Sigmoid colon (tissue), 7 donors: ENCODE data around the gene PPM1J. TPM values are rescaled to one million over a fixed set of nuclear protein-coding genes. Genes with fewer than 3 reads are reported as not detected.

Experiments used
- DNase-seq: peaks from one replicate; pipeline ENCODE4 v3.0.0-alpha.2; 2019
- H3K27ac ChIP-seq, 4 donors: fragments of 200-600 bp; sonication (generic); one replicate each; pipeline ENCODE4 v1.5.1; 2016 to 2019; ENCODE audit warnings: mild to moderate bottlenecking in 1 of 4
- H3K27me3 ChIP-seq, 3 donors: fragments of 200-600 bp; sonication (generic); one replicate each; pipeline ENCODE4 v1.5.1; 2019; ENCODE audit warnings: mild to moderate bottlenecking in 1 of 3
- H3K36me3 ChIP-seq, 4 donors: fragments of 200-600 bp; sonication (generic); one replicate each; pipeline ENCODE4 v1.5.1; 2016 to 2019
- H3K4me1 ChIP-seq, 4 donors: fragments of 200-600 bp; sonication (generic); one replicate each; pipeline ENCODE4 v1.5.1; 2017 to 2019
- H3K4me3 ChIP-seq, 4 donors: fragments of 200-600 bp; sonication (generic); one replicate each; pipeline ENCODE4 v1.5.1; 2017 to 2019; ENCODE audit warnings: mild to moderate bottlenecking in 2 of 4, moderate library complexity in 1 of 4
- H3K9me3 ChIP-seq, 4 donors: fragments of 200-600 bp in 3 of 4; sonication (generic) in 3 of 4; one replicate each; pipeline versions ENCODE4 v1.5.1 to v1.6.1; 2013 to 2019
- CTCF ChIP-seq, 4 experiments: fragments of 450-650 bp in 3 of 4; fragments of 200-600 bp in 1 of 4; IDR thresholded peaks; one replicate each; pipeline ENCODE4 v1.5.1; 2016 to 2019; ENCODE audit warnings: antibody characterized with exemption in 4 of 4, mild to moderate bottlenecking in 3 of 4, moderate library complexity in 2 of 4
- EP300 ChIP-seq, 4 donors: sonication (generic); formaldehyde crosslinking; IDR thresholded peaks; one replicate each; pipeline ENCODE4 v1.6.1; 2017; ENCODE audit warnings: antibody characterized with exemption in 4 of 4
- POLR2A ChIP-seq, 2 donors: fragments of 450-650 bp; IDR thresholded peaks; one replicate each; pipeline ENCODE4 v1.6.1; 2016; ENCODE audit warnings: antibody characterized with exemption in 2 of 2, mild to moderate bottlenecking in 2 of 2, moderate library complexity in 2 of 2
- POLR2AphosphoS5 ChIP-seq, 4 donors: sonication (generic); formaldehyde crosslinking; IDR thresholded peaks; one replicate each; pipeline ENCODE4 v1.6.1; 2017; ENCODE audit warnings: antibody characterized with exemption in 4 of 4
- WGBS, 2 donors: extraction: QIAGEN DNeasy Blood & Tissue Kit; methylation state at CpG; one replicate each; pipeline ENCODE4 v1.1.7; 2013; 5-methylcytosine and 5-hydroxymethylcytosine counted together
- intact Hi-C: fragments of 100-400 bp; cut with DNase I; formaldehyde crosslinking; loops from one replicate; pipeline ENCODE4 v1.15.1; 2023
- polyA plus RNA-seq, 3 donors: library from polyadenylated mRNA; stranded (reverse); fragments of 200-250 nt; gene quantifications; one replicate each; pipeline ENCODE4 v1.2.3, GENCODE V29; 2013
- total RNA-seq, 4 donors: library from RNA; depleted of rRNA; stranded (reverse); fragments of >200 nt; gene quantifications; one replicate each; pipeline ENCODE4 v1.1.0, GENCODE V29; 2016
- donor health status: healthy with polysubstance abuse.
- donor health status: Bipolar disorder and iron deficiency.
- donor health status: healthy.

Gene PPM1J
- total and polyA plus RNA-seq, 7 donors: 0.36 to 2.5 (median 1.3) TPM

GRCh38 chr1:112666946-112667345 is 48.2 kb downstream of the PPM1J start:
- TF ChIP-seq CTCF (IDR thresholded peaks at IDR 0.05): no peak
- TF ChIP-seq POLR2AphosphoS5 (IDR thresholded peaks at IDR 0.05): no peak
- no peak for TF ChIP-seq EP300 (IDR thresholded peaks at IDR 0.05)
- no peak for TF ChIP-seq POLR2A (IDR thresholded peaks at IDR 0.05)
- Histone ChIP-seq H3K4me3 (no peak overlapping the region), H3K27ac (no peak overlapping the region), H3K27me3 (no peaks in the 10 kb centered on the region), H3K36me3 (peaks cover 0 to 91% (median 30%) of the 10 kb centered on the region in 4 donors), H3K4me1 (no peaks in the 10 kb centered on the region), H3K9me3 (no peaks in the 10 kb centered on the region)
- no peak for DNase-seq
- intact Hi-C loops: no loop called here
- WGBS, 2 donors: 87 to 91% methylated on average over 2 of the region's 2 CpGs

DNA sequence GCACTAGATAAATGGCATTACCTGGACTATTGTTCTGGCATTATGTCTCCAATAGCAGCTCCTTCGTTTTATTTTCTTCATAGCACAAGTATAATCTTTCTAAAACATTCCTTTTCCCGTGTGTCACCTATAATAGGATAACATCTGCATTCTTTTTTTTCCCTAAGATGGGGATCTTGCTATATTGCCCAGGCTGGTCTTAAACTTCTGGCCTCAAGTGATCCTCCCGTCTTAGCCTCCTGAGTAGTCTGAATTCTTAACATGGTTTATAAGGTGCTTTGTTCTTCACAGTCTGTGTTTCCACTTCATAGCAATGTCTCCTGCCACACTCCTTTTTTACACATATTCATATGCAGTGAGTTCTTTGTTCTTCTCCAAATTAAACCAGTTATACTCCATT is 49.3 kb downstream of the PPM1J start:
- no peak for DNase-seq
- 78 to 79% methylated on average over 3 of the region's 3 CpGs for WGBS, 2 donors
- Histone ChIP-seq H3K4me1 (no peaks in the 10 kb centered on the region), H3K27ac (no peak overlapping the region), H3K36me3 (peaks cover 0 to 91% (median 37%) of the 10 kb centered on the region in 4 donors), H3K9me3 (no peaks in the 10 kb centered on the region), H3K27me3 (no peaks in the 10 kb centered on the region), H3K4me3 (no peak overlapping the region)
- intact Hi-C loops: no loop called here
- TF ChIP-seq CTCF (IDR thresholded peaks at IDR 0.05) (no peak), POLR2AphosphoS5 (IDR thresholded peaks at IDR 0.05) (no peak), EP300 (IDR thresholded peaks at IDR 0.05) (no peak), POLR2A (IDR thresholded peaks at IDR 0.05) (no peak)

Other genes with a start within 250 kb of the PPM1J start
- 1 to 10 TPM; 1.5 to 4.2 (median 2.0) TPM for gene WNT2B, start 206.4 kb downstream of the PPM1J start, total RNA-seq
- gene WNT2B, start 206.4 kb downstream of the PPM1J start, polyA plus RNA-seq: 1 to 10 TPM; 1.2 to 3.2 (median 1.2) TPM
- 10 to 100 TPM; 22.7 to 68.0 (median 25.4) TPM for gene ST7L, start 96.2 kb downstream of the PPM1J start, total RNA-seq
- 1 to 10 TPM; 1.8 to 7.9 (median 2.3) TPM for gene ST7L, start 96.2 kb downstream of the PPM1J start, polyA plus RNA-seq
- 10 to 100 TPM; 75.9 to 90.6 (median 81.3) TPM for gene CAPZA1, start 95.5 kb downstream of the PPM1J start, total RNA-seq
- 100 to 1,000 TPM in 2 of 3 donors, 10 to 100 TPM in 1; 91.3 to 160 (median 113) TPM for gene CAPZA1, start 95.5 kb downstream of the PPM1J start, polyA plus RNA-seq
- gene MOV10, start 40.7 kb downstream of the PPM1J start, total RNA-seq: 10 to 100 TPM; 16.5 to 43.8 (median 22.3) TPM
- gene MOV10, start 40.7 kb downstream of the PPM1J start, polyA plus RNA-seq: 10 to 100 TPM; 28.8 to 60.1 (median 34.2) TPM
- 100 to 1,000 TPM; 181 to 244 (median 192) TPM for gene RHOC, start 8.2 kb downstream of the PPM1J start, total RNA-seq
- 1,000 to 10,000 TPM in 1 of 3 donors, 100 to 1,000 TPM in 2; 443 to 1,259 (median 789) TPM for gene RHOC, start 8.2 kb downstream of the PPM1J start, polyA plus RNA-seq
- 10 to 100 TPM; 48.7 to 80.5 (median 68.4) TPM for gene SLC16A1, start 240.9 kb upstream of the PPM1J start, total RNA-seq
- 10 to 100 TPM; 10.8 to 22.2 (median 19.0) TPM for gene SLC16A1, start 240.9 kb upstream of the PPM1J start, polyA plus RNA-seq